NB4 (cell line): ENCODE results near the gene KCNH4.

Source experiments
- MYC ChIP-seq: IDR thresholded peaks from 2 replicates; pipeline ENCODE4 v1.6.1; 2011; ENCODE audit warnings: low read depth, low read length
- POLR2A ChIP-seq: IDR thresholded peaks from 2 replicates; pipeline ENCODE4 v1.6.1; 2011; ENCODE audit warnings: mild to moderate bottlenecking; ENCODE audit not compliant: insufficient read length; ENCODE audit errors: extremely low read depth
- TF ChIP-seq, protein P1 (sequence below): IDR thresholded peaks from one replicate; pipeline ENCODE4 v1.5.1; 2012; ENCODE audit warnings: low read depth, low read length
- TF ChIP-seq, protein P2 (sequence below): IDR thresholded peaks from 2 replicates; pipeline ENCODE4 v1.6.1; 2011; ENCODE audit warnings: low read depth, low read length

DNA sequence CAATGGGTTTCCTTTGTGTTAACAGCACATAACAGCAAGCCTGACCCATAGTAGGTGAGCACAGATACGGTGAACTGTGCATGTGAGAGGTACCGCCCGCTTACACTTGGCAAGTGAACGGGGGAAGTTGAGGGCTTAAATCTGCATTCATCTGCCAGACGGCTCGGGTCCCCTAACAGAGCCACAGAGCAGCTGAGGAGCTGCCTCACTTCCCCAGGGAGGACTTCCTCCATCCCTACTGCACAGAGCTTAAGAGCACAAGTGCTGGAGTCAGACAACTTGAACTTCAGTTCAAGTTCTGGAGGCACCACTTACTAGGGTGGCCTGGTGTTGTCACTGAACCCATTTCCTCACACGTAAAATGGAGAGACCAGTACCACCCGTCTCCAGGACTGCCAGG lies 39.6 kb downstream of the KCNH4 start:
- TF ChIP-seq, protein P1, sequence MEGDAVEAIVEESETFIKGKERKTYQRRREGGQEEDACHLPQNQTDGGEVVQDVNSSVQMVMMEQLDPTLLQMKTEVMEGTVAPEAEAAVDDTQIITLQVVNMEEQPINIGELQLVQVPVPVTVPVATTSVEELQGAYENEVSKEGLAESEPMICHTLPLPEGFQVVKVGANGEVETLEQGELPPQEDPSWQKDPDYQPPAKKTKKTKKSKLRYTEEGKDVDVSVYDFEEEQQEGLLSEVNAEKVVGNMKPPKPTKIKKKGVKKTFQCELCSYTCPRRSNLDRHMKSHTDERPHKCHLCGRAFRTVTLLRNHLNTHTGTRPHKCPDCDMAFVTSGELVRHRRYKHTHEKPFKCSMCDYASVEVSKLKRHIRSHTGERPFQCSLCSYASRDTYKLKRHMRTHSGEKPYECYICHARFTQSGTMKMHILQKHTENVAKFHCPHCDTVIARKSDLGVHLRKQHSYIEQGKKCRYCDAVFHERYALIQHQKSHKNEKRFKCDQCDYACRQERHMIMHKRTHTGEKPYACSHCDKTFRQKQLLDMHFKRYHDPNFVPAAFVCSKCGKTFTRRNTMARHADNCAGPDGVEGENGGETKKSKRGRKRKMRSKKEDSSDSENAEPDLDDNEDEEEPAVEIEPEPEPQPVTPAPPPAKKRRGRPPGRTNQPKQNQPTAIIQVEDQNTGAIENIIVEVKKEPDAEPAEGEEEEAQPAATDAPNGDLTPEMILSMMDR = no peak
- no peak for TF ChIP-seq POLR2A
- no peak for TF ChIP-seq MYC
- TF ChIP-seq, protein P2, sequence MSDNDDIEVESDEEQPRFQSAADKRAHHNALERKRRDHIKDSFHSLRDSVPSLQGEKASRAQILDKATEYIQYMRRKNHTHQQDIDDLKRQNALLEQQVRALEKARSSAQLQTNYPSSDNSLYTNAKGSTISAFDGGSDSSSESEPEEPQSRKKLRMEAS = no peak
